GM18909 (cell line): Measurements from ENCODE around the gene PTPRT.

Experiments used
- ATAC-seq: cut with Tn5 transposase; IDR thresholded peaks from one replicate; pipeline ENCODE4 v1.9.1; 2021; ENCODE audit warnings: mild to moderate bottlenecking; ENCODE audit not compliant: unreplicated experiment, poor library complexity

The PTPRT gene

DNA sequence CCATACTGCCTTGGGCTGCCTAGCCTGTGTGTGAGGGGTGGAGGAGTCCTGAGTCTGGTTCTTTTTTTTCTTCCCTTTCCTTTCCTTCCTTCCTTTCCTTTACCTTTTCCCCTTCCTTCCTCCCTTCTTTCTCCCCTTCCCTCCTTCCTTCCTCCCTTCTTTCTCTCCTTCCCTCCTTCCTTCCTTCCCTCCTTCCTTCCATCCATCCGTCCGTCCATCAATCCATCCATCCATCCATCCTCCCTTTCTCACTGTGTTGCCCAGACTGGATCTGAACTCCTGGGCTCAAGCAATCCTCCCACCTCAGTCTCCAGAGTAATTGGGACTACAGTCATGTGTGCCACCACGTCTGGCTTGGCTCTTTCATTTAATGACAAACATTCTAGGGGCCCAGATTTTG lies 820.8 kb downstream of the PTPRT start:
- ATAC-seq, result no peak

DNA sequence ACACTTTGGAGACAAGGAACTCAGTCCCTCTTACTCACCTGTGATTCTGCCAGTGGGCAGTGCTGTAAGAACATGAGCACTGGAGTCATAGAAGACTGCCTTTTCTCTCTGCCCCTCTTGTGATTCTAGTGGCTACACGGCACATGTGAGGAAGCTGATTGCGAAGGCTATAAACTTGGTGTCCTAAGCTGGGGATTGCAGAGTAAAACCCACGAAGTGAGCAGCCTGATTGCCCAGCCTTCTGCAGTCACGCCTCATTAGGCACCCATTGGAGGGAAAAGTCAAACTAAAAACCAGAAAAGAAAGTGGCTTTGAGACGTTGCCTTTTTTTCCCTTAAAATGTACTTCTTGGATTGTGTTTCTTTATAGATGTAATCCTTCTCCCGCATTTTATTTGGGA lies 823.1 kb downstream of the PTPRT start:
- no peak for ATAC-seq

DNA sequence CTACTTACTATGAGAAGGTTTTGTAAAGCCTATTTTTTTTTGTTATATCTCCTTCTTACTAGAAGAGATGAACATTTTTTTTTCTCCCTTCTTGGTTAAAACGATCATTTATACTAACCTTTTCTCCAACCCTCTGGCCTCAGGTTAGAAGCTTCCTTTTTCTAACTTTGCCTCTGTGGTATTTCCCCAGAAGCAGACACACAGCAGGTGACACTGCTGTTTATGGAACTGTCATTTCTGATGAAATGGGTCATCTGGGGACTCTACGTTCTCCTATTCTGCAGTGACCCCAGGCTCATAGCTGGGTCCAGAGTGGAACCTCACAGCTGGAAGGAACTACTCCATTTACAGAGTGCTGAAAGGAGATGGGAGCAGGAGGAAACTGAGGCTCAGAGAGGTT lies 825.3 kb downstream of the PTPRT start:
- ATAC-seq, result no peak

DNA sequence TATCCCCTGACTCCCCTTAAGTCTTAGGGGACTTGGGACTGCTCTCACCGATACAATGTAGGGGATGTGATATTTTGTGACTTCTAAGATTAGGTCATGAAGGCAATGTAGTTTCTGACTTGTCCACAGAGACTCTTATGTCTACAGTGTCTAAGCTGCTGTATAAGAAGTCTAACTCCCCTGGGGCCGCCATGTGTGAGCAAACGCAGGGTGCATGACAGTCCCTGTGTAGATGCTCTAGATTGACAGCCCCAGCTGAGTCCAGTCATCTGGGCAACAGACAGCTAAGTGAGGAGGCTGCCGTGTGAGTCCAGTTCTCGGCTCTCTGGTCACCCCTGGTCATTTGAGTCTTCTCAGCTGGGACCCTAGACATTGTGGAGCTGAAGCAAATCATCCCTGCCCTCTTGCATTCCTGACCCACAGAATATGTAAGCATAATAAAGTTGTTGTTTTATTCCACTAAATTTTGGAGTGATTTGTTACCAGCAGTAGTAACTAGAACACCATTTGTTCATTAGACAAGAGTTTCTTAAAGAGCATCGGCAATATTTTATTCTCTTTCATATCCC lies 828.2 kb downstream of the PTPRT start:
- no peak for ATAC-seq

DNA sequence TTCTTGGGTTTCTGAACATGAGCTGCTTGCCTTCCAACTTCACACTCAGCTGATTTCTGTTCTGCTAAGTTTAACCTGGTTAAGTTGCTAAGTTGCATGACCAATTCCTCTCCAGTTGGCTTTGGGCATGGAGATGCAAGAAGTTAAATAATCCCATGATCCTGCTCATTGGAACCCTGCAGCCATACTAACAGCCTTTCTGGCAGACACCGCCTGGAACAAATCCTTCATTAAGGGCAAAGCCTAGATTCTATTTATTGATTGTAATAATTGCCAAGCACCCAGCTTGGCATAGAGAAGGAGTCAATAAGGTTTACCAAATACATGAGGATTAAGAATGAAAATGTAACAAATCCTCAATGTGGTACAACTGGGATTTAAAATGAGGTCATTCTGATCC lies 829.1 kb downstream of the PTPRT start:
- no peak for ATAC-seq

DNA sequence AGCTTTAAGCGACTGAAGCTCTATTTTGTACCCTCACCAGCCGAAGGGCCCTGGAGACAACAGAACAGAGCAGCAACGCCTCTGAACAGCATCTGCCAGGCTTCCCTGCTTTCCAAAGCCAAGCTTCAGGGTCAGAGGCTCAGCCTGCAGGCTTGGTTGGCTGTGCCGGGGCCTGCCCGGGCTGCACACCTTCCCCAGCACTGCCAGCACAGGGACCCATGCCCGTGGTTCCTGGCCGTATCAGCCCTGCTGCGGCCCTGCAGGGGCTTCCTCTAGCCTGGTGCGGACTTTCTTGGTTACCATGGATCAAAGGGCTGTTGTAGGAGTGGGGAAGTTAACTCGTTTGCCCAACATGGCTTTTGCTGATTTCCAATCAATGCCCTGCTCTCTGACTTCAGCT lies 830.1 kb downstream of the PTPRT start:
- no peak for ATAC-seq

DNA sequence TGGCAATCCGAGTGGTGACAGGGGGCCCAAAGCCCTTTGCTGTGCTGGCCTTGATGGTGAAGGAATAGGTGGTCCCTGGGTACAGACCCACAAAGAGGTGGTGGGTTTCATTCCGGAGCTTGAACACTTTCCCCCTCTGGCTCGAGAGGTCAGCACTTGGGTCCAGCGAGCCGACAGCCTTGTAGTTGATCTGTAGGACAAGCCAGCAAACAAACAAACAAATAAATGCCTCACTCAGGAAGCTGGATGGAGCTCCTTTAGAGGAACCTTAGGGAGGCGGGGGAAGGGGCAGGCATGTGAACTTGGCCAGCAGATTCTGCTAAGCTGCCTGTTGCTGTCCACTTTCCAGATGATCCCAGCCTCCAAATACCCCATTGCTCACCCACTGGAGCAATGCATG lies 837.6 kb downstream of the PTPRT start:
- ATAC-seq, result no peak

DNA sequence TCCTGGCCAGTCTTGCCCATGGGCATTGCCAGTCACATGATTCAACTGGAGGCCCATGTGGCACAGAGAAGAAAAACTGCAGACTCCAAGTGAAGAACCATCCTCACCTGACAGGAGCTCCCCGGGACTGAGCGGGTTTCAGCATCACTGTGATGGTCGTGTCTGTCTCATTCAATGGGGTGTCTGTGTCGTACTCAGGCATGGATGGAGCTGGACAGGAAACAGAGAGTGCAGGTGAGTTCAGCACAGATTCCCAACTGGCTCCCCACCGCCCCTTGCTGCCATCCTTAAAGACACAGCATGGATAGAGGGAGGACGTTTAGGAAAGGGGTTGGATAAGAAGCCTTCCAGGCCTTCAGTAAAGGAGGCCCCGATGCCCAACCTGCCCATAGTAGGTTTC lies 839.2 kb downstream of the PTPRT start:
- ATAC-seq, result no peak

DNA sequence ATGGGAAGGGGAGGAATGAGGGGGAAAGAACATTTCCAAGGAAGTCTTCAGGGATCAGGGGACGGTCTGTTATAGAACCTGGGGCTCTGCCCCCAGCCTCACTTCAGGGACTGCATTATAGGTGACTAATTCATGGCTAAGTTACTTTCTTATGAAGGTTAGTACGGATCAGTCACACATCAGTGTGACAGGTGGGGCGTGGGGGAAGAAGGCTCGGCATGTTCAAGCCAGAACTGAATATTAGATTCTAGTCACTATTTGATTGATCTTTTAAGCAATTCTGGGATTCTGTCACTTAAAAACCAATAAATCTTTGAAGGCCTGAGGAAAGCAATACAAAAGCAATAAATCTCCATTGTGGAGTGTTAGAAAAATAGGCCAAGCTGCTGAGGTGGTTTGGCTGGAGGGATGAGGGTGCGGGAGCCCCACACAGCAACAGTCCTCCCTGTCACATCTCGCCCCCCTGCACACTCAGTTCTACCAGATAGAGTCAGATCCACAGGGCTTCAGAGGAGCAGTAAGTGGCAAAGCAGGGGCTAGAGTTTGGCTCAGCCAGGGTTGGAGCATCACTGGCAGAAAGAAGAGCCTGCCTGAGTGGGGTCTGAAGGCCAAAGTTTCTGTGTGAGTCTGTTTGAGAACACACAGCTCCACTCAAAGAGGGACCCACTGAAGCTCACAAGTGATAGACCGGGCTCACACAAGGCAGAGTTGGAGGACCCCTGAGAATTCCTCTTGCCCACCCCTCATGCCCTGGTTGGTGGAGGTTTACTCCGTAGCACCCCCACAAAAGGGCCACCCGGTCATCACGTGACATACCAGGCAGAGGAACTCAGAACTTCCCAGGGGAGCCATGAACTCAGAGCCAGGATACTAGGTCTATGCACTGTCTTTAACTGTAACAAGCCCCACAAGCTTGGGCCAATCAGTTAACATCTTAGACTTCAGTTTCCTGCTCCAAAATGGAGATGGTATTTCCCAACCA lies 843.2 kb downstream of the PTPRT start:
- ATAC-seq, result no peak

DNA sequence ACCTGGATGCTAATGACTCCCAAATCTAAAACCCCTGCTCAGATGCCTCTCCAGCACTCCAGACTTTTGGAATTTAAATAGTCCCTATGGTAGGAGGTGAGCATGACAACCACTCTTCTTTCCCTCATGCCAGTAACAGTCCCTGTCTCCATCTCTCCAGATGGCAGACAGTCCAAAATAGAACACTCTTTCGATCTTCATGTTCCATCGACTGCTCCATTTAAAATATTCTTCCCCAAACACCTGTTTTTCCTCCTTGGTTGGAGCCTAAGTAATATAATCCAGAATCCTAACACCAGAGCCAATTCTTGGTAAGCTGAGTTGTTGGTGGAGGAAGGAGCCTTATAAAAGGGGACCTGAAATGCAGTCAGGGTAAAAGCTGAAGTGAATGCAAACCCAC lies 848.1 kb downstream of the PTPRT start:
- ATAC-seq, result no peak

DNA sequence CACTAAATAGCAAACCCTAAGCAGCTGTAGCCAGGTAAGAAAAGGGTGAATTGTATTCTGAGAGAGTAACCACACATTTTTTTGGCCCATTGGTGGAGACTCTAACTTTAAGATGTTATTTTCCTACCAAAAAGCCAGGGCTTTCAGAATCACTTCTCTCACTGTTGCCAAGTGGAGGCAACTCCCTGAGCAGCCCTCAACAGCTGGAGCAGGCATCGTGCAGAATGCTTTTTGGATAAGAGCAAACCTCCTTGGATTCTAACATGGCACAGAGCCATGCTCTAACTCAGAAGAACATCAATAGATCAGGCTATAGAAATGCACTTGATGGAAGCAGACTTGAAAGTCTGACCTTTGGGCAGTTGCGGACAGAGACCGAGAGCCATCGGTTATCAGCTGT lies 849.3 kb downstream of the PTPRT start:
- no peak for ATAC-seq

DNA sequence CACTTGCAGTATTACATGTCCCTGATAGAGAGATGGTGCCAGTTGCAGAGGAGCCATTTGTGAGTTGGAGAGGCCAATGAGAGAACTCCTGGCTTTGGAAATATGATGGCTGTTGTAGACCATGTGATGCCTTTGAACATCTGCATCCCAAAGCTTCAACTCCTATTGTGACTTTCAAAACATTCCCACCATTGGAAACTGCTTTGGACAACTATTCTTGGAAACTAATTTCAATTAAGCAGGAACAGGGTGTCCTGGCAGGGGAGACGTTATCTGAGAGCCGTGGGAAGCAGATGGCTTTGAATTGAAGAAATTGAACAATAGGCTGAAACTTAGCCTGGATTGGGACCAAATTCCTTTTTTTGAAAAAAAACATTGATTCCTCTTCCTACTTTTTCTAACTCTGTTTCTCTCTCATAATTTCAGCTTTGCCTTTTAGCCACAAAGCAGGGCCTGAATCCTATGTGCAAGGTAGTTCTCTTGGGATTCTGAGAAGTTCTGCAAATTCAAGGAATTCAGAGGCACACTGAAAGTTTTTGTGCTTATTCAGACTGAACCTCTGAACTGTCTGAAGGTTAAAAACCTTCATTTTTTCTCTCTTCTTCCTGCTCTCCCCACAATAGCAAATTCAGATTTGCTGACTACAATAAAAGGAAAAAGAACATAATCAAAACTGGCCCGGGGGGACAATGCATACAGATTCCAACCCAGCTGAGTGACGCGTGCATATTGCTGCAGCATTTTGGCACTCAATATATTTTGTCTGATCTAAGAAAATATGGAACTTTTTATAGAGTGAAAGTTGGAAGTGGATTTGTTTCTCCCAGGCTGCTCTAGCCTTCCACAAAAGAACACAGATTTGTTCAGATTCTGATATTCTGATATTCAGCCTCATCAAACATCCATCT lies 851.2 kb downstream of the PTPRT start:
- no peak for ATAC-seq

DNA sequence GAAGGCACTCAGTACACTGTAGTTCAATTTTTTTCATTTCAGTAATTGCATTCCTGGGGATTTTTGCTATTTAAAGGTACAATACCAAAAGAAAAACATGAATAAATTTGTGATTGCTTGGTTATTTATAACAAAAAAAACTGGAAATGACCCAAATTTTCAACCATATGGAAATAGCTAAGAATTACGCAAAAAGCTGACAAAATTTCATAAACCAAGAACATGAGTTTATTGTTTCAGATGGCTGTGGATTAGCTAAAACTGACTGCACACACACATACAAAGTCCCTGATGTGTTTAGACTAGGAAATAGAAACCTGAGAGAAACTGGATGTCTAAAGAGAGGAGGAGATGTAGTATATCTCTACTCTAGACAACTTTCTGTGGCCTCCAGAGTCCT lies 853.1 kb downstream of the PTPRT start:
- ATAC-seq, result no peak

DNA sequence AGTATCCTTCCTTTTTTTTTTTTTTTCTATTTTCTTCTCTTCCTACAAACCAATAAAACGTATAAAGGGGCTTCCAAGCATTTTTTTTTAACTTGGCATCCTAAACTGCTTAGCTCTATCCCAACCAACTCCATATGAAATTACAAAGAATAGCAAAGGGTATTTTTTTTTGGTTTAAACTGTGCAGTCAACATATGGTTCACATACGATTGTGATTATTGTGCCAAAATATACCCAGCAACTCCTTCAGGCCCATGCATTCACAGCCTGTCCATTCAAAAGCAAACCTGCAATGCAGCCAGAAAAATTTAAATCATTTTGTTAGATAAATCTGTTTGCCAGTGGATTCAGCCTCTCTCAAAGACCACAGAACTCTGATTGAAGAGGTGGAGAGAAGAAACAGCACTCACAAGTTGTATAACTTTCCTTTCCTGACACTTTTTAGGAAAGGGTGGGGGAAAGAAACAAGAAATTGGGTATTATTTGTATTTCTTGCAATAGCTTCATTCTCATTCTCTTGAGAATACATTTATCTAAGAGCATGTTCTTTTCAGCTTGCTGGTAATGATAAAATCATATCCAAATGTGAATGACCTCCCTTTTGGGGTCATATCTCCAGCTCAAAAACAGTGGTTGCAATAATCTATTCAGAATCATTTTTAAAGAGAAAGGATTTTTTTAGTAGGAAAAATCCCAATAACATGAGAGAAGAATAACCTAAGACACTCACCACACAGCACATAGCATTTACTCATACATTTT lies 870.3 kb downstream of the PTPRT start:
- no peak for ATAC-seq

DNA sequence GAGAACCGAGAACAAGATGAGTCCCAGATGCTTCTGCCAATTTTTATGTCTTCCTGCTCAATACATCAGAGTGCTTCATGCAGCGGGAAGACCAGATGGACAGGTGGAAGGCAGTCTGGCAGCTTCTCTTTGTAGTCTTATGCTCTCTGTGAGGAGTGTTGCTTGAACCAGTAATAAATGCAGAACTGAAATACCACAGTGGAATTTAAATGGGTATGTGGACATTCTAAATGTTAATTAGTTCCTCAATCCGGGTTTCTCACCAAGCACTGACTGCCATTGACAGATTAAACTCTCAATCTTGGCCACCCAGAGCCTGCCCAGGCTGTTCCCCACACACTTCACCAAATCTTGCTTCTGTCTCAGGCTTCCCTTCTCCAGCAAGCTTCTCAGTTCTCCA lies 876.0 kb downstream of the PTPRT start:
- ATAC-seq, result no peak

DNA sequence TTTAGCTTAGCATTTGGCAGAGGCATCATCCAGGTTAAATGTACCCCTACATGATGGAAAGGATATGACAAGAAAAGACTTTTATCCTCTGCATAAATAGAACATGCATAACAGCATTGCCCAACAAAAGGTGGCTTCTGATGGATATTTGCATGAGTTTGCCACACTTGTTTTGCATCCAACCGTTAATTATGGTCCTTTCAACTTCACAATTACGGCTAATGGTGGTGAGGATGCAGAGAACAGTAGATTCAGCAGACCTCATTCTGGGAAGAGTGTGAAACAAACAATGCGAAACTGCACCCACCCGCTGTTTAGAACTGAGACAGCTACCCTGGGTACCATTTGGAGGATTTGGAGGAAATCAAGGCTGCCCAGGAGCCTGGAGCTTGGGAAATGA lies 880.7 kb downstream of the PTPRT start:
- ATAC-seq, result no peak

DNA sequence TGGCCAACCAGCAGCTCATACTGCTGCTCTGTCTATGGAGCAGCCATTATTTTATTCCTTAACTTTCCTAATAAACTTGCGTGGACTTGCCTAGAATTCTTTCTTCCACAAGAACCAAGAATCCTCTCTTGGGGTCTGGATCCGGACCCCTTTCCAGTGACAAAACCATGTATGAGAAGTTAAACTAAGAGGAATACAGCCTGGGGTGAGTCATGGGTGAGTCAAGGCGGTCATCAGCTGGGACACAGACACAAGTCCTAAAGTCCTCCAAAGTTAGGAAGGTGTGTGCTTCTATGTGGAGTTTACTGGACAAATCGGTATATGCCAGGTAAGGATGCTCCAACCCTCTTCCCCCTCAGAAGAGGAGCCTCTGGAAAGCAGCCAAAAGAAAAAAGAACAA lies 881.5 kb downstream of the PTPRT start:
- no peak for ATAC-seq

DNA sequence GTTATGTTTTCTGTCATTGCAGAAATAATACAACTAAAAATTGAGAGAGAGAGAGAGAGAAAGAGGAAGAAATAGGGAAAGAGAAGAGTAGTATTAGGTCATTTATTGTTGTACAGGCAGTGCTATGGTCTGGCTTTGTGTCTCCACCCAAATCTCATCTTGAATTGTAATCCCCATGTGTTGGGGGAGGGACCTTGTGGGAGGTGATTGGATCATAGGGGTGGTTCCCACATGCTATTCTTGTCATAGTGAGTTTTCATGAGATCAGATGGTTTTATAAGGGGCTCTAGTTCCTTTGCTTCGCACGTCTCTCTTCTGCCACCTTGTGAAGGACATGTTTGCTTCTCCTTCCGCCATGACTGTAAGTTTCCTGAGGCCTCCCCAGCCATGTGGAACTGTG lies 894.1 kb downstream of the PTPRT start:
- no peak for ATAC-seq

DNA sequence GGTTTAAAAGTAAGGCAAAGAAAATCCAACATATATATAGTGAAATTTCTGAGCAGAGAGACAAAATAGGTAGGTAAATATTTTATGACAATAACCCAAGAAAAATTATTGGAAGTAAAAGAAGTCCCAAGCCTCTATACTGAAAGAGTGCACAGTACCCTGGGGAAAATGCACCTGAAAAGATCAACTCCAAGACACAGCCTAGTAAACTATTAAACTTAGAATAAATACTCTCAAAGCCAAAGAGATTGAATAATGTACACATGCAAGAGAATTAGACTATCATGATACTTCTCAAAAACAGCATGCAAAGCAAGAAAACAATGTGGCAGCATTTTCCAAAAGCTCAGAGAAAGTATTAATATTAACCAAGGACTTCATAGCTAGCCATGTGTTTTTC lies 894.7 kb downstream of the PTPRT start:
- ATAC-seq, result no peak

DNA sequence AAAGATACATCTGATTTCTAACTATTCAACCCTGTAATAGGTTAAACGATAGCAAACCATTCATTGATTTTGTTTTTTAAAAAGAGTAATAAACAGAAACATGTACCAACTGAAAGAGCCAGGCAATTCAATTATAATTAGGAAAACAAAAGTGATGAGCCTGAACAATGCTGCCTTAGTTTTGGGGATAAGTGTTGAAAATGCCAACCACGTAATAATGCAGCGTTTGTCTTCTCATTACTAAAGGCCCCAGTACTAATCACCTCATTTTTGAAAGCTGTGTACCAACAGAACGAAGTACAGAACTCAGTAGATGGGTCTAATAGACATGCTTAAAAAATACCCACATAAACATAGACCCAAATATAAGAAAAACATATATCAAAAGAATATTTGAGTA lies 907.9 kb downstream of the PTPRT start:
- no peak for ATAC-seq
